RWPE2 (cell line): Measurements from ENCODE around the gene KCNIP1.

Experiments
- ATAC-seq: fragments of 200-7000 bp; cut with Tn5 transposase; 3 replicates; pipeline ENCODE4 v1.9.1; 2021; ENCODE audit warnings: low read depth
- DNase-seq: peaks from one replicate; pipeline ENCODE4 v3.0.0-alpha.2; 2020; ENCODE audit warnings: low spot score
- H3K27ac ChIP-seq: fragments of 450-650 bp; 2 replicates; pipeline ENCODE4 v1.5.1; 2017; ENCODE audit warnings: mild to moderate bottlenecking; ENCODE audit not compliant: poor library complexity, severe bottlenecking
- H3K27me3 ChIP-seq: fragments of 250-450 bp; sonication (Bioruptor Pico); 2 replicates; pipeline ENCODE4 v1.5.1; 2021; ENCODE audit warnings: mild to moderate bottlenecking, moderate library complexity; ENCODE audit not compliant: insufficient read depth, poor library complexity, severe bottlenecking
- H3K36me3 ChIP-seq: fragments of 250-450 bp; sonication (Bioruptor Pico); 2 replicates; pipeline ENCODE4 v1.5.1; 2020; ENCODE audit warnings: low read depth, mild to moderate bottlenecking, moderate library complexity
- H3K4me1 ChIP-seq: fragments of 250-450 bp; sonication (Bioruptor Pico); 2 replicates; pipeline ENCODE4 v1.5.1; 2021; ENCODE audit warnings: mild to moderate bottlenecking, moderate library complexity; ENCODE audit not compliant: insufficient read depth, poor library complexity, severe bottlenecking
- H3K4me3 ChIP-seq: fragments of 250-450 bp; sonication (Bioruptor Pico); 2 replicates; pipeline ENCODE4 v1.5.1; 2021; ENCODE audit warnings: mild to moderate bottlenecking, moderate library complexity; ENCODE audit not compliant: severe bottlenecking
- H3K9me3 ChIP-seq: fragments of 250-450 bp; sonication (Bioruptor Pico); 2 replicates; pipeline ENCODE4 v1.5.1; 2021; ENCODE audit warnings: mild to moderate bottlenecking, moderate library complexity; ENCODE audit not compliant: severe bottlenecking
- TF ChIP-seq, protein P1 (sequence below): fragments of 450-650 bp; IDR thresholded peaks from one replicate; pipeline ENCODE4 v1.5.1; 2017; ENCODE audit warnings: mild to moderate bottlenecking, moderate library complexity; ENCODE audit not compliant: poor library complexity, severe bottlenecking

Gene KCNIP1

DNA sequence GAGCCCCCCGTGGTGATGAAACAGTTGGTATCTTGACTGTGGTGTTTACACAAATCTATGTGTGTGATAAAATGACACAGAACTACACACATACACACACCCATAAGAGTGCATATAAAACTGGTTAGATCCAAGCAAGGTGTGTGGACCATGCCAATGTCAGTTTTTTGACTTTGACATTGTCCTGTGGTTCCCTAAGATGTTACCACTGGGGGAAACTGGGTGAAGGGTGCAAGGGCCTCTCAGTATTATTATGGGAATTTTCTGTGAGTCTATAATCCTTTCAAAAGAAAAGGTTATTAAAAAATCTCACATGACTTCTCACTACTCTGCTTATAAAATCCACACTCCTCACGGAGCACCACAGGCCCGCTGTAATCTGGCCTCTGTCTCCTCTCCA lies 13.4 kb upstream of the KCNIP1 start:
- Histone ChIP-seq H3K27ac (no peak overlapping the region), H3K27me3 (no peaks in the 10 kb centered on the region), H3K9me3 (no peaks in the 10 kb centered on the region), H3K4me1 (peaks cover under 1% of the 10 kb centered on the region), H3K4me3 (no peak overlapping the region), H3K36me3 (no peaks in the 10 kb centered on the region)
- DNase-seq, result no peak
- ATAC-seq, result no peak
- TF ChIP-seq, protein P1, sequence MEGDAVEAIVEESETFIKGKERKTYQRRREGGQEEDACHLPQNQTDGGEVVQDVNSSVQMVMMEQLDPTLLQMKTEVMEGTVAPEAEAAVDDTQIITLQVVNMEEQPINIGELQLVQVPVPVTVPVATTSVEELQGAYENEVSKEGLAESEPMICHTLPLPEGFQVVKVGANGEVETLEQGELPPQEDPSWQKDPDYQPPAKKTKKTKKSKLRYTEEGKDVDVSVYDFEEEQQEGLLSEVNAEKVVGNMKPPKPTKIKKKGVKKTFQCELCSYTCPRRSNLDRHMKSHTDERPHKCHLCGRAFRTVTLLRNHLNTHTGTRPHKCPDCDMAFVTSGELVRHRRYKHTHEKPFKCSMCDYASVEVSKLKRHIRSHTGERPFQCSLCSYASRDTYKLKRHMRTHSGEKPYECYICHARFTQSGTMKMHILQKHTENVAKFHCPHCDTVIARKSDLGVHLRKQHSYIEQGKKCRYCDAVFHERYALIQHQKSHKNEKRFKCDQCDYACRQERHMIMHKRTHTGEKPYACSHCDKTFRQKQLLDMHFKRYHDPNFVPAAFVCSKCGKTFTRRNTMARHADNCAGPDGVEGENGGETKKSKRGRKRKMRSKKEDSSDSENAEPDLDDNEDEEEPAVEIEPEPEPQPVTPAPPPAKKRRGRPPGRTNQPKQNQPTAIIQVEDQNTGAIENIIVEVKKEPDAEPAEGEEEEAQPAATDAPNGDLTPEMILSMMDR, result no peak

DNA sequence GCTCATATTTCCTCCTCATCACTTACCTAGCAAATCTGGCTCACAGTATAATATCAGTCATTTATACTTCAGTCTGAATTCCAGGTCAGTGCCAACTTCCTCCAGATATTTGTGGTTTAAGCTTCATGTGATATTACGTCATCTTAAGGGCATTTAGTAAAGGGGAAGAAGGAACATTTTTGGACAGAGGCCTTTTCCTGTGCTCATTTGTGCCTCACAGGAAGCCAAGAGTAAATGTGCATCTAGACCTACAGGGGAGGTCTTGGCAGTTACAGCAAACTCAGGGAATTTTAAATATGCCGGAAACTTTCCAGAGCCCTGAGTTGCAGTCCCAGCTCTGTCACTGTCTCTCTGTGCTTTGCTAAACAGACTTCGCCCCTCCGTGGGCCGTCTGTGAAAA lies 12.3 kb upstream of the KCNIP1 start:
- no peaks in the 10 kb centered on the region for H3K36me3 ChIP-seq
- no peak overlapping the region for H3K4me3 ChIP-seq
- TF ChIP-seq, protein P1, result no peak
- peak overlapping the region; percentile 13 for H3K27ac ChIP-seq
- peaks cover 9% of the 10 kb centered on the region for H3K4me1 ChIP-seq
- ATAC-seq, result peak; percentile 31; the same call in 2 of the 3 replicates
- no peak for DNase-seq
- no peaks in the 10 kb centered on the region for H3K9me3 ChIP-seq
- H3K27me3 ChIP-seq, result no peaks in the 10 kb centered on the region

DNA sequence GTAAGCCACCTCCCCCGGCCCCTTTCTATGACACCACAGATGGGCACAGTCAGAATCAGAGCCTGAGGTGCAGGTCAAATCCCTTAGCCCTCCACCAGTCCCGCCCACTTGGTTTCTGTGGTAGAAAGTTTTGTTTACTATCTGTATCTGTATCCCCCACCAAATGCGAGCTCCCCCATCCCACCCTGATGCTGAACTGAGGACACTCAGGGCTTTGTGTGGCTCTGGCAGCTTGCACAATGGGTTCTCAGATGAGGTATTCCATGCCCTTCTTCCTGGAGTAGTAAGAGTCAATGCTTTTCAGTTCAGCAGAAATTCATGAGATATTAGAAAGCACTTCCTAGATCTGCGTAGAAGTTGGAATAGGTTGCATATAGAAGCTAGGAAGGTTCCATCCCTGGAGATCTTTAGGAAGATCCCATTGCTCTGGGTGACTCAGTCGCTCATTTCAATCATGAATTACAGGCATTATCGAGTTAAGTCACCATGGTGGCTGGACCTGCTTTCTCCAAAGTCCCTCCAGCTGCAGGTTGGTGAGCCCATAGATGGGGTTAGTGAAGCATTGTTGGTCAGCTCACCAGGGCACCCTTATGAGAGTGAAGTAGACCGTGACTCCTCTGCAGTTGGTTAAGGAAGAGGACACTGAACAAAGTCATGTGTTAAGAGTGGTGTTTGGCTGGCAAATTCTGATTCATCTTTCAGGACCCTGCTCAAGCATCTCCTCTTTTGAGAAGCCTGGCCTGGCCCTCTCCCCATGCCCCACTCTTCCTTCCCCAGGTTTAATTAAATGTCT lies 10.6 kb upstream of the KCNIP1 start:
- H3K4me3 ChIP-seq, result no peak overlapping the region
- ATAC-seq, result no peak
- H3K4me1 ChIP-seq, result peaks cover 9% of the 10 kb centered on the region
- H3K27me3 ChIP-seq, result no peaks in the 10 kb centered on the region
- no peaks in the 10 kb centered on the region for H3K9me3 ChIP-seq
- no peaks in the 10 kb centered on the region for H3K36me3 ChIP-seq
- H3K27ac ChIP-seq, result no peak overlapping the region
- no peak for DNase-seq
- TF ChIP-seq, protein P1, result no peak

DNA sequence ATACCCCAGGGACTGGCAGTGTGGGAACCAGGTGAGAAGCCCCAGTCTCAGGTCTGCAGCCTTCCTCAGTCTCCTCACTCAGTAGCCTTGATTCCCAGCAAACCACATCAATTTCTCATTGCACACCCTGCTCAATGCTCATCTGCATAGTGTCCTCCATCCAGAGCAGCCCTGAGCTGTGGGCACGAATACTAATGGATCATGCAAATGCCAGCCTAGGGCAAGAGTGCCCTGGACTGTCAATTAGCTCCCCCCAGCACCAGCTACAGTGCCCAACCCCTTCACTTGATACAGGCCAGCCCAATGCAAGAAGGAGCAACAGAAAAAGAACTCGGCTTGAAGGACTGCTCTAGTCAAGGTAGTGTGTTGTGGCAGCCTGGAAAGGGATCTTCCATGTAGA lies 9.8 kb upstream of the KCNIP1 start:
- TF ChIP-seq, protein P1, result no peak
- Histone ChIP-seq H3K4me1 (peaks cover 9% of the 10 kb centered on the region), H3K27me3 (no peaks in the 10 kb centered on the region), H3K27ac (no peak overlapping the region), H3K9me3 (no peaks in the 10 kb centered on the region), H3K4me3 (no peak overlapping the region), H3K36me3 (no peaks in the 10 kb centered on the region)
- no peak for DNase-seq
- ATAC-seq, result no peak

DNA sequence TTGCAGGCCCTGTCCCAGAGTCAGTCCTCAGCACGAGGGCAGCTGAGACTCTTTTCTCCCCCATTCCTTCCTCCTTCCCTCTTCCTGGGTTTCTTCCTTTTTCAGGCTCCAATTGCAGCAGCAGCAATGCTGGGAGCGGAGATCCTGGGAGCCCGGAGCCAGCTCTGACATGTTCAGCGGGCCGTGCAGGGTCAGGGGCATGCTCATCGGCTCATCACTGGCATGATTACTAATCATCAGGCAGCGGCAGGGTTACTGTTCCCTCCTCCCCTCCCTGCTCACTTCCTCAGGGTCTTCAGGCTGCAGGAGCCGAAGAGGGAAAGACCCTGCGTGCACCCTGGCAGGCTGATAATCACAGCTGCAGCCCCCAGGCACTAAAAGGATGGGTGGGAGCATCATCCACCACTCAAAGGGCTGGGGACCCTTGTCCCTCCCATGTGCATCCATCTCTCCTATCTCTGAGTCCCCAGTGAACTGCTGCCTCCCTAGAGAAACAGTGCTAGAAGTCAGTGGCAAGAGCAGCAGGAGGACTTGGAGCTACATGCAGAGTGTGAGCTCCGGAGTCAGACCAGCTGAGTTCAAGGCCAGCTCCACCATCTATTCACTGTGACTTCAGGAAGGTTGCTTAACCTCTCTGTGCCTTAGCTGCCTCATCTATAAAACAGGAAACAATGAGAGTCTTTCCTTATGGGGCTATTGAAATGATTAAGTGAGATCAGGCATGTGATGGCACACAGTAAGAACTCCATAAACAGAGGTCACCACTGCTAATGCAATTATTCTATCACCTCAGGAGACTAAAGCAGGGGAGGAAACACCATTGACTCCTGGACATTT lies 7.8 kb upstream of the KCNIP1 start:
- no peak overlapping the region for H3K27ac ChIP-seq
- H3K9me3 ChIP-seq, result no peaks in the 10 kb centered on the region
- TF ChIP-seq, protein P1, result no peak
- H3K4me1 ChIP-seq, result peaks cover 15% of the 10 kb centered on the region
- no peaks in the 10 kb centered on the region for H3K27me3 ChIP-seq
- ATAC-seq, result peak; percentile 84
- no peaks in the 10 kb centered on the region for H3K36me3 ChIP-seq
- no peak overlapping the region for H3K4me3 ChIP-seq
- no peak for DNase-seq
